Loucy (cell line): ENCODE results near the gene TPK1.
A peak's percentile ranks its signal among the peaks of the same experiment; 100 is the strongest.

ENCODE experiments used
- H2AFZ ChIP-seq: fragments of 200-600 bp; sonication (generic); 2 replicates; pipeline ENCODE4 v1.6.0; 2016; ENCODE audit warnings: antibody characterized with exemption, mild to moderate bottlenecking, low read length, moderate library complexity
- H3F3A ChIP-seq: fragments of 200-600 bp; 2 replicates; pipeline ENCODE4 v1.6.0; 2016; ENCODE audit warnings: antibody characterized with exemption, low read depth, mild to moderate bottlenecking
- H3K27me3 ChIP-seq: fragments of 200-600 bp; sonication (generic); 2 replicates; pipeline ENCODE4 v1.6.1; 2014; ENCODE audit warnings: low read length, mild to moderate bottlenecking; ENCODE audit not compliant: insufficient read depth, poor library complexity, severe bottlenecking
- H3K36me3 ChIP-seq: fragments of 200-600 bp; sonication (generic); 2 replicates; pipeline ENCODE4 v1.6.1; 2016; ENCODE audit warnings: low read length; ENCODE audit not compliant: insufficient read depth
- H3K4me1 ChIP-seq: fragments of 200-600 bp; sonication (generic); 2 replicates; pipeline ENCODE4 v1.5.1; 2014; ENCODE audit warnings: low read length, mild to moderate bottlenecking; ENCODE audit not compliant: insufficient read depth, poor library complexity, severe bottlenecking
- H3K4me2 ChIP-seq: fragments of 200-600 bp; sonication (generic); 2 replicates; pipeline ENCODE4 v1.6.0; 2014; ENCODE audit warnings: antibody characterized with exemption, low read length, low read depth, mild to moderate bottlenecking; ENCODE audit not compliant: poor library complexity, severe bottlenecking
- H3K4me3 ChIP-seq: fragments of 200-600 bp; sonication (generic); 2 replicates; pipeline ENCODE4 v1.5.1; 2014; ENCODE audit warnings: low read length, mild to moderate bottlenecking, mixed read lengths; ENCODE audit not compliant: poor library complexity, severe bottlenecking
- H3K79me2 ChIP-seq: fragments of 200-600 bp; sonication (generic); 2 replicates; pipeline ENCODE4 v1.6.1; 2014; ENCODE audit warnings: low read length; ENCODE audit not compliant: insufficient read depth
- H3K9ac ChIP-seq: fragments of 200-600 bp; sonication (generic); 2 replicates; pipeline ENCODE4 v1.6.0; 2014; ENCODE audit warnings: mild to moderate bottlenecking, low read depth, low read length, moderate library complexity; ENCODE audit not compliant: poor library complexity, severe bottlenecking
- H3K9me2 ChIP-seq: fragments of 200-600 bp; sonication (generic); replicated peaks from 2 replicates; pipeline ENCODE4 v1.6.1; 2016; ENCODE audit warnings: low read depth, low read length, mixed read lengths
- H3K9me3 ChIP-seq: fragments of 200-600 bp; sonication (generic); 2 replicates; pipeline ENCODE4 v1.6.1; 2014; ENCODE audit warnings: mild to moderate bottlenecking, antibody characterized with exemption, low read length, low read depth; ENCODE audit not compliant: insufficient read depth
- H4K20me1 ChIP-seq: fragments of 200-600 bp; sonication (generic); 2 replicates; pipeline ENCODE4 v1.6.0; 2014; ENCODE audit warnings: antibody characterized with exemption, low read length, mild to moderate bottlenecking; ENCODE audit not compliant: insufficient read depth, poor library complexity, severe bottlenecking
- EZH2phosphoT487 ChIP-seq: fragments of 200-600 bp; IDR thresholded peaks from 2 replicates; pipeline ENCODE4 v1.6.1; 2018; ENCODE audit warnings: antibody characterized with exemption, mild to moderate bottlenecking, moderate library complexity, borderline replicate concordance
- TF ChIP-seq, protein P1 (sequence below): fragments of 200-600 bp; sonication (generic); conservative IDR thresholded peaks from 2 replicates; pipeline ENCODE4 v1.5.1; 2014; ENCODE audit warnings: mild to moderate bottlenecking, antibody characterized with exemption, low read length

The TPK1 gene

DNA sequence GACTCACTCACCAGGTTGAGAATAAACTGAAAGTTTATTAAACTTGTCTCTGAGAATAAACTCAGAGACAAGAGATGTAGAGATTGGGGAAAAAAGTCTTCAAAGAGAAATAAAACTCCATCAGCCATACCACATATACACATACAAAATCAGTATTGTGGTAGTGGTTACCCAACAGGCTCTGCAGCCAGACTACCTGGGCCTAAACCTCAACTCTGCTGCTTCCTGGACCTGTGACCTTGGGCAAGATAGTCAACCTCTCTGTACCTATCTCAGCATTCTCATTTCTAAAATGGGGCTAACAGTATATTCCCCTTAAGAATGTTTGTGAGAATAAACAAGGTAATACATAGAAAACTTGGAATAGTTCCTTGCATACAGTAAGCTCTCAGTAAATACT lies 15.3 kb downstream of the TPK1 start:
- H3K4me1 ChIP-seq: peaks cover 12% of the 10 kb centered on the region
- no peaks in the 10 kb centered on the region for H3K9me2 ChIP-seq
- no peak for TF ChIP-seq EZH2phosphoT487
- TF ChIP-seq, protein P1, sequence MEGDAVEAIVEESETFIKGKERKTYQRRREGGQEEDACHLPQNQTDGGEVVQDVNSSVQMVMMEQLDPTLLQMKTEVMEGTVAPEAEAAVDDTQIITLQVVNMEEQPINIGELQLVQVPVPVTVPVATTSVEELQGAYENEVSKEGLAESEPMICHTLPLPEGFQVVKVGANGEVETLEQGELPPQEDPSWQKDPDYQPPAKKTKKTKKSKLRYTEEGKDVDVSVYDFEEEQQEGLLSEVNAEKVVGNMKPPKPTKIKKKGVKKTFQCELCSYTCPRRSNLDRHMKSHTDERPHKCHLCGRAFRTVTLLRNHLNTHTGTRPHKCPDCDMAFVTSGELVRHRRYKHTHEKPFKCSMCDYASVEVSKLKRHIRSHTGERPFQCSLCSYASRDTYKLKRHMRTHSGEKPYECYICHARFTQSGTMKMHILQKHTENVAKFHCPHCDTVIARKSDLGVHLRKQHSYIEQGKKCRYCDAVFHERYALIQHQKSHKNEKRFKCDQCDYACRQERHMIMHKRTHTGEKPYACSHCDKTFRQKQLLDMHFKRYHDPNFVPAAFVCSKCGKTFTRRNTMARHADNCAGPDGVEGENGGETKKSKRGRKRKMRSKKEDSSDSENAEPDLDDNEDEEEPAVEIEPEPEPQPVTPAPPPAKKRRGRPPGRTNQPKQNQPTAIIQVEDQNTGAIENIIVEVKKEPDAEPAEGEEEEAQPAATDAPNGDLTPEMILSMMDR: no peak
- no peaks in the 10 kb centered on the region for H3K27me3 ChIP-seq
- no peak overlapping the region for H3K9ac ChIP-seq
- no peak overlapping the region for H3K4me3 ChIP-seq
- H3K4me2 ChIP-seq: no peak overlapping the region
- H3K9me3 ChIP-seq: no peaks in the 10 kb centered on the region
- H3K36me3 ChIP-seq: no peaks in the 10 kb centered on the region
- no peaks in the 10 kb centered on the region for H3F3A ChIP-seq
- no peaks in the 10 kb centered on the region for H3K79me2 ChIP-seq
- H2AFZ ChIP-seq: no peak overlapping the region
- no peaks in the 10 kb centered on the region for H4K20me1 ChIP-seq

DNA sequence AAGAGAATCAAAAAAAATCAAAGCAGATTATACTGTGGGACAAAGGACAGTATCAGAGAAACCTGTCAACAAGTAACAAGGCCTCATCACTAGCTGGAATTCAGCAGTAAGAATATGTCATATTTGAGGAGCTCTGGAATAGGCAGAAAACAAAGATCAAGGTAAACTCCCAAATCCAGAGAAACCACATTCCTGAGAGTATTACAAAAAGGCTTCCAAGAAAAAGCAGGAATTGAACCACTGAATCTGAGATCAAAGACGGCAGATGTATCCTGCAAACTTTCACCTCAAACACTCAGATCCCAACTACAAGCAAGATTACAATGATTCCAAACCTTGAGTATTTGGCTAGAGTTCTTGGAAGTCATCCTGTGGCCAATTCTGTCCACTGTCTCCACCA lies 16.3 kb downstream of the TPK1 start:
- no peaks in the 10 kb centered on the region for H3F3A ChIP-seq
- no peak overlapping the region for H2AFZ ChIP-seq

DNA sequence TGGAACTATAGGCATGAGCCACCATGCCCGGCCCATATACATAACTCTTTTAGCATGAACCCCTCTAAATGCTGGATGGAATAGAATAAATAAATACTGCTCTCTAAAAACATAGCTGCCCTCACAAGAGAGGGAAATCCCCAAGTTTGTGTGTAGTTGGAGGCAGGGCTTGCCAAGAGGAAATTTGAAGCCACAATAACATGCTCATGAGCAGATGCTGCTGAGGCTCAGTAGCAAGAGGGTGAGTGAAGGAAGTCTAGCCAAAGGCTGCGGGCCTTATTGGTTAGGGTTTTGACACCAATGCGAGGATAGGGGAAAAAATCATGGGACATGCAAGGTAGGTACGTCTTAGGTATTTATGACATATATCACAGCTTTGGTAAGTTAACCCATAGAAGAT lies 17.3 kb downstream of the TPK1 start:
- Histone ChIP-seq H3F3A (no peaks in the 10 kb centered on the region), H3K9ac (no peak overlapping the region), H3K4me3 (no peak overlapping the region), H3K9me3 (no peaks in the 10 kb centered on the region), H4K20me1 (no peaks in the 10 kb centered on the region), H3K4me1 (peaks cover 12% of the 10 kb centered on the region), H2AFZ (no peak overlapping the region), H3K4me2 (peak overlapping the region; percentile 49), H3K9me2 (no peaks in the 10 kb centered on the region), H3K36me3 (no peaks in the 10 kb centered on the region), H3K27me3 (no peaks in the 10 kb centered on the region), H3K79me2 (no peaks in the 10 kb centered on the region)
- TF ChIP-seq, protein P1: no peak
- TF ChIP-seq EZH2phosphoT487: no peak

More for the DNA sequence above, 16.3 kb downstream of the TPK1 start:
- no peaks in the 10 kb centered on the region for H3K36me3 ChIP-seq
- H3K9me3 ChIP-seq: no peaks in the 10 kb centered on the region
- H3K27me3 ChIP-seq: no peaks in the 10 kb centered on the region
- H3K4me3 ChIP-seq: no peak overlapping the region
- no peak for TF ChIP-seq EZH2phosphoT487
- no peak overlapping the region for H3K4me2 ChIP-seq
- no peaks in the 10 kb centered on the region for H3K9me2 ChIP-seq
- peaks cover 12% of the 10 kb centered on the region for H3K4me1 ChIP-seq
- H3K79me2 ChIP-seq: no peaks in the 10 kb centered on the region
- no peak overlapping the region for H3K9ac ChIP-seq
- H4K20me1 ChIP-seq: no peaks in the 10 kb centered on the region

DNA sequence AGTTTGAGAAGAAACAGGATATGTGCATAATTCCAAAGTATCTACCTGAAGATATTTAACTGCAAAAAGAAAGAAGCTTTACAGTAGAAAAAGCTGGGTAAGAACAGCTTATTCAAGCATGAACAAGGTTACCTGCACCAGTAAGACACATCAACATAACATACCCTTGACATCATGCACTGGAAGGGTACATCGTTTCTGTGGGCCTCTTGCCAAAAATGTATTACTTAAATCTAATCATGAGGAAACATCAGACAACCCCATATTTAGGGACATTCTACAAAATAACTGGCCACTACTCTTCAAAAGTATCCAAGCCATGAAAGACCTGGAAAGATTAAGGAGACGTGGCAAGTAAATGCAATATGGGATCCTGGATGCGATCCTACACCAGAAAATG lies 18.9 kb downstream of the TPK1 start:
- no peaks in the 10 kb centered on the region for H3K9me3 ChIP-seq
- H4K20me1 ChIP-seq: no peaks in the 10 kb centered on the region
- no peak overlapping the region for H3K4me2 ChIP-seq
- peaks cover 12% of the 10 kb centered on the region for H3K4me1 ChIP-seq
- TF ChIP-seq EZH2phosphoT487: no peak
- TF ChIP-seq, protein P1: no peak
- H2AFZ ChIP-seq: no peak overlapping the region
- H3K36me3 ChIP-seq: no peaks in the 10 kb centered on the region
- H3K9ac ChIP-seq: no peak overlapping the region
- H3K9me2 ChIP-seq: no peaks in the 10 kb centered on the region
- H3F3A ChIP-seq: no peaks in the 10 kb centered on the region
- no peaks in the 10 kb centered on the region for H3K79me2 ChIP-seq
- no peak overlapping the region for H3K4me3 ChIP-seq
- no peaks in the 10 kb centered on the region for H3K27me3 ChIP-seq
